HG02610 (cell line): ENCODE data around the gene NAV3.

Source experiments
- ATAC-seq: cut with Tn5 transposase; IDR thresholded peaks from one replicate; pipeline ENCODE4 v1.9.1; 2021; ENCODE audit warnings: mild to moderate bottlenecking, moderate library complexity; ENCODE audit not compliant: unreplicated experiment

The NAV3 gene

GRCh38 chr12:77841521-77841920 is 10.8 kb downstream of the NAV3 start:
- ATAC-seq: no peak

- no peak for ATAC-seq
Measured at GRCh38 chr12:77842430-77842829, 11.7 kb downstream of the NAV3 start.

- ATAC-seq: no peak
Measured at GRCh38 chr12:77845831-77846230, 15.1 kb downstream of the NAV3 start.

DNA sequence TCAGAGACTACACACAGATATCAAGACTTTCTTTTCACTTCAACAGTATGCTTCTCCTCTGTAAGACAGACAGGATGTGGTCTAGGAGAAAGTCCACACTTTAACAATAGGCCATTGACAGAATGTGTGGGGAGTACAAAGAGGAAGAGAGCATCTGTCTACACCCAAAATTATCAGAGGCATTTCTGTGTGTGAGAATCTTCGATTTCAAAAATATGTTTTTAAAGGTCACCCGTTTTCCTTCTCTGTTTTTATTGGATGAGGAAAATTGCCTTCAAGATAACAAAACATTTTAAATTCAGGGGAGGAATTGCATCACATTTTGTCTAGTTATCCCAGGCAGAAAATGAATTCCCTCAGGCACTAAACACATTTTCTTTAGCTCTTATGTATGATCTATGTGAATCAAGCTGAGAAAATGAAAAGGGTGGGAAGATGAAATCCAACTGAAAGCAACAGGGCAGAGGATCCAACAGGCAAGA is 16.4 kb downstream of the NAV3 start:
- peak; percentile 99 for ATAC-seq

DNA sequence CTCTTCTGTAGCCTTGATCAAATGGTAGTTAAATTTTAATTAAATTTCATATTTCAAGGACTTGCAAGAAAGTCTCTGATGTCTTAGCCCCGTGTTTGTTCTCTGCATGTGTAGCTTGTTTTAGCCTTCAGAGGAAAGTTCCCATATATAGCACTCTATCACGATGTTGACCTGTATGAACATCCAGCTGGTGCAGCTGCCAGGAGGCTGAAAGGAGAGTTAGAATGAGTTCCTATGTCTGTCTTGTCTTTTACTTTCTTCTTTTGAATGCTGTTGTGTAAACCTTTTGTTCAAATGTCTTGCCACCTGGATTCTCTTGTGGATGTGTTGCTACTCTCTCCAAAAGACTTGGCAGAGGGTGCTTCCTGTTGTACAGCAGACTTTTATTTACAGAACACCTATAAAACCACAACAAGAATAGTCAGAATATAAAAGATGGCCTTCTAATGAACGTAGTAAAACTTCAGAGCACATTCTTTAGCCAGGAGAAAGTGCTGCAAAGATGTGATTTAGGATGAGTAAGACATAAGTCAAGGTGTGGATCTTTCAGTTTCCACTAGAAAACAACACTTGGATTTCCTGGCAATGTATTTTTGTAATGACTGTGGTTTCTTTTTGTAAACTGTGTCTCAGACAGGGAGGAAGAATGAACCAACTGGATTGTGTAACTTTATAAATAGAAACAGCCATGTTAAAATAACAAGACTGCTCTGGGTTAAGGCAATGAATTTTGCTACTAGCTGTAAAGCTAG is 17.2 kb downstream of the NAV3 start:
- ATAC-seq: peak; percentile 33

- ATAC-seq: no peak
Measured at GRCh38 chr12:77850129-77850528, 19.4 kb downstream of the NAV3 start.

GRCh38 chr12:77850698-77851097 is 20.0 kb downstream of the NAV3 start:
- ATAC-seq: no peak

- ATAC-seq: no peak
Measured at GRCh38 chr12:77855548-77855947, 24.9 kb downstream of the NAV3 start.

GRCh38 chr12:77861317-77861716 is 30.6 kb downstream of the NAV3 start:
- no peak for ATAC-seq

DNA sequence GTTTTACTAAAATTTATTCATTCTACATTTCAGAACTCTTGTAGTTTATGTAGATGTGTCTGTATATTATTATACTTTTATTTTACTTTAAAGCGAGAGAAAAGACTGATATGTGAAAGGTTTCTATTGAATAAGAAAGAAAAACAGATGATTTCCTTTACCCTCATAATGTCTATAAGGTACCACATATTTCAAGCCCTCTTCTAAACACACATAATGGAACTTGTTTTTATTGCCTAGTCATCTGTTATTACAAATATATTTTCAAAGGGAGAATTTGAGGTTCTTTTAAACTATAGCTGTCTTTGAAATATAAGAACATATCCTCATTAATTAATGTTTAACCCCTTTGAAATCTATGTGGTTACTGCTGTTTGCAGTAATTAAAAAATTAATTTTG is 34.5 kb downstream of the NAV3 start:
- no peak for ATAC-seq

GRCh38 chr12:77878901-77879300 is 48.2 kb downstream of the NAV3 start:
- ATAC-seq: no peak

- peak; percentile 76 for ATAC-seq
Measured at GRCh38 chr12:77882709-77883108, 52.0 kb downstream of the NAV3 start.

GRCh38 chr12:77888611-77889010 is 57.9 kb downstream of the NAV3 start:
- ATAC-seq: no peak

DNA sequence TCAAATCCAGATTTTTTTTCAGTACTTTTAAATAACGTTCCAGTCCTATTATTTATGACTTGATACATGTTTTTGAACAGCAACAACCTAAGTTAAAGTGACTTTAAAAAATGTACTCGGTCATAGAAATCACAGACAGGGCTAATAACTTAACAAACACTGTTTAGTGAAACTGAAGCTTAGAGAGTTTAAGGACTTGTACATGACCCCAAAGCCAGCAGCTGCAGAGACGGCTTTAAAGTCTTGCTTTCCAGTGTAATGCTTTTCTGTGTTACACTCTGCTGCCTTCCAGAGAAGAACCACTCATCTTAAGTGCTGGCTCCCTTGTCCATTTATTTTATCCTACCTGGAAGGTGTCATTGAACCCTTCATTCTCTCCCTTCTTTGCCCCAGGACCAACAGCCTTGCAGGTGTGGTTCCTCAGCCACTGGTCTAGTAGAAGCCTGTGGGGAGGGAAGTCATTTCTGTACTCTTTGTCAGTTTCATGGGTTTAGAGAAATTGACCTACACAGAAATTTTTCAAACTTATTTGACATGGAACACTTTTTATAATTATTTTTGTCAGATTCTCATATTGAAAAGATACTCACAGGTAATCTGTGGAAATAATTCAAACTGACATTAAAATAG is 60.9 kb downstream of the NAV3 start:
- no peak for ATAC-seq

DNA sequence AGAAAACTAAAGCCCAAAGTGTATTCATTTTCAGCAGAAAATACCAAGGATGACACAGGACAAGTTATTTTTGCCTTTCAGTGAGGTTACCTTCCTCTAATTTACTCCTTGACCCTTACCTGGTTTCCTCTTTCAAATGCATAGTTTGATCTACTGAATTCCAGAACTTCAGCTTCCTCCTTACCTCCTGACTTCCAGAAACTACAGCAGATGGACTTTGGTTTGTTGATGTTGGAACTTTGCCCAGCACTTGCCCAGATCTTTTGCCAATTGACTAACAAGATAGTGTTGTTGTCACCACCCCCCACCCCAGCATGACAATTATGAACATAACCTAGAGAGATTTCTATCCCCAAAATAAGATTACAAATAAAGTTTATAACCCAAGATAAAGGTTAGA is 63.2 kb downstream of the NAV3 start:
- no peak for ATAC-seq

DNA sequence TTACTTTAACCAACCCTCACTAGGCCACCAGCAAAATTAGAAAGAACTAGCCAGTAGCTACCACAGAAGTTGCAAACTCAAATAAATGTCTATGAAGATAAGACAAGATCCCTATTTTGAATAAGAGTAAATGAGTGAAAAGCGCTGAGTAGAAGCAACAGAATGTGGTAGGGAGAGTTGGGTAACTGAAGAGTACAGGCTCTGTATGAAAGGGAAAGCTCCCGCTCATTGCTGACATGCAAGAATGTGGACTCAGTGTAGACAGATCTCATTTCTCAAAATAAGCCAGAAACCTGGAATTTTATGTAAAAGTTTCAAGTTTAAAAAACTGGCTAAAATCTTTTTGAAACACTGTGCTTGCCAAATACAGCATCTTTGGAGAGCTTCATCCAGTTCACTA is 63.9 kb downstream of the NAV3 start:
- ATAC-seq: no peak

DNA sequence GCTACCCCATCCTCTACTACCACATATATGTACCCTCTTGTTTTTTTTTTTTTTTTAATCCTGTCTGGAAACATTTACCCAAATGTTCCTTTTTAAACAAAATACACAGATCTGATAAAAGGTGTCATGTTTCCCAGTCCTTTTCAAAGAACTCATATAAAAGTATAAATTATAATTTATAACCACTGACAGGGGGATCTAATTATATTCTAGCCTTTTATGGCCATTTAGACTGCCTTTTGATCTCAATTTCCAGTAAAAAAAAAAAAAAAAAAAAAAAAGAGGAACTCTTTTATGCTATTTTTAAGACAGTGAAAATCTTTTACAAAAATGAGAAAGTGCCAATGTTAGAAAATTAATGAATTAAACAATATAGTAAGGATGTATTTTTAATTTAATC is 65.0 kb downstream of the NAV3 start:
- no peak for ATAC-seq

DNA sequence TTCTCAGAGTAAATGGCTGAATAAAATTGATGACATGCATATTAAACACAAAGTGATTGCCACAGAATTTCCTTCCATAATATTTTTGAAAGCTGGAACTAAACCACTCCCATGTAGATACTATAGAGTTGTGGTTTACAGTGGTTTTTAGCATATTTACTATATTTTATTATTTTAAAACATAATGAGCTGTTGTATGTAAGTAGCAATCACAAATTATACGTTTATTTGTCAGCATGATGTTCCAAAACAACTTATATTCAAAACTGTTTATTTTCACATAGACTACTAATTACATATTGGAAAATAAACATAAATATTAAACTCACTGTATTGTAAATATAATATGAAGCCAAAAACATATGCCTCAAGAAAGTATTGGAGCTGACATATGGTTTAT is 77.2 kb downstream of the NAV3 start:
- ATAC-seq: no peak

DNA sequence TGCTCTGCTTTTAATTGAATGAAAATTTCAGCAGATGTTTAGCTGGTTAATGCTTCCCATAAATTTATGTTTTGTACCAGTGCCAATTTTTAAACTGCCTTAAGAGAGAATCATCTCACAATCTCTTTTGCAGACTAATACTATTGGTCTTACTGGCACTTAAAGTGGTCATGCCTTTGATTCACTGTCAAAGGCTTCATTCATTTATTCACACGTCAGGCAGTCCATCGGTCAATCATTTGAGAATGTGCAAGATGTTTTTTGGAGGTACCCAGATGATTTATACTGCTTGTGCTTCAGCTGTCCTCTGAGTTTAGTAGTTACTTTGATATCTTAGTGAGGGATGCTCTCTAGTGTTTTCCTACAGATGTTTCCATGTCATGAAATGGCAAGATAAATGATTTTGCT is 83.4 kb downstream of the NAV3 start:
- no peak for ATAC-seq

DNA sequence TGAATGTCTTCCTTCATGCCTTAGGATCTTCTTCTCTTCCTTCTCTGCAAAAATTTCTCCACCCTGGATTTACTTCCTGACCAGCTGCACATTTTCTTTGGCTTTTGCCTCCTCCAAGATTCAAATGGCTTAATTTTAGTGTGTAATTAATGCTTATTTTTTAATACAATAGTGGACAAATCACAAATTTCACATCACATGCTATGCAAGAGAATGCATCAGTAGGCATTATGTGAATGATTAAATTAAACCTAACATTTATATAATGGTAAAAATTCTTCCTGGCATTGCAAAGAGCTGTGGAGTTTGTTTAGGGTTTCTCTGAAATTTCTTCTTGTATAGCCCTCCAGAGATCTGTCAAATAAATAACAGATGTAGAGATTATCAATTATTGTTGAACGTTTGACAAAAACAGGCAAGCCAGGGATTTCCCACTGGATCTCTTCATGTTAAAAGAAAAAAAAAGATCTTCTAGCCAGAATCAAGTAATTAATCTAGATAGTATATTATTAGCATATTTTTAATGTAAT is 84.4 kb downstream of the NAV3 start:
- ATAC-seq: no peak

DNA sequence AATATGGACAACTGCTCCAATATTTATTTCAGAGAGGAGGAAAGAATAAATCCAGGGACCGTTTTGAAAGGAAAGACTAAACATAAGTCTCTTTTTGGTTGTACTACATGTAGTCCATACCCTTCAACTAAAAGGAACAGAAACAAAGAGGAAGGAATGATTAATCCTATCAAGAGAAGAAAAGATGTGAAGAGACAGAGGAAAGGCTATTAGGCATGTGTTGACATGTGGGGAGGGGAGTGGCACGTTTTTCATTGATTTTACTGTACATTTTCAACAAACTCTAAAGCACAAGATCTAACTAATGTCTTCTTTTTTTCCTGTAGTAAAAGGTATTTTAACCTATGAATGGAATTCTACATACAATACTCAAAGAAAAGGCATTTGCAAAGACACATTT is 85.6 kb downstream of the NAV3 start:
- no peak for ATAC-seq

- no peak for ATAC-seq
Measured at GRCh38 chr12:77918046-77918445, 87.4 kb downstream of the NAV3 start.
